ENCODE data around the gene NKX6-2.

DNA sequence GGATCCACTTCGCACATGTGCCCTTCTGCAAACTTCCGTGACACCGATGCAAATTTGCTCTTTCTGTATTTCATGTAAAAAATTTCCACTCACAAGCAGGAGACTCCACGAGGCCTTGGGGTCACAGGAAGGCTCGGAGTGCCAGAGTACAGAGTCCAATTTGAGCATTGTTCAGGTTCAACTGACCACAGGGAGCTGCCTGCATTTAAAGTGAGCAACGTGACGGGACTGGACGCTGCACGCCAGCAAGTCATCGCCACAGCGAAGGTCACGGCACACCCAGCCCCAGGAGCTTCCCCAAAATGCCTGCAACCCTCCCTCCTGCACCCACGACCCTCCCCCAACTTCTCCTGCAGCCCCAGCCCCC is 41.5 kb upstream of the NKX6-2 start:
- TF ChIP-seq, protein P1, sequence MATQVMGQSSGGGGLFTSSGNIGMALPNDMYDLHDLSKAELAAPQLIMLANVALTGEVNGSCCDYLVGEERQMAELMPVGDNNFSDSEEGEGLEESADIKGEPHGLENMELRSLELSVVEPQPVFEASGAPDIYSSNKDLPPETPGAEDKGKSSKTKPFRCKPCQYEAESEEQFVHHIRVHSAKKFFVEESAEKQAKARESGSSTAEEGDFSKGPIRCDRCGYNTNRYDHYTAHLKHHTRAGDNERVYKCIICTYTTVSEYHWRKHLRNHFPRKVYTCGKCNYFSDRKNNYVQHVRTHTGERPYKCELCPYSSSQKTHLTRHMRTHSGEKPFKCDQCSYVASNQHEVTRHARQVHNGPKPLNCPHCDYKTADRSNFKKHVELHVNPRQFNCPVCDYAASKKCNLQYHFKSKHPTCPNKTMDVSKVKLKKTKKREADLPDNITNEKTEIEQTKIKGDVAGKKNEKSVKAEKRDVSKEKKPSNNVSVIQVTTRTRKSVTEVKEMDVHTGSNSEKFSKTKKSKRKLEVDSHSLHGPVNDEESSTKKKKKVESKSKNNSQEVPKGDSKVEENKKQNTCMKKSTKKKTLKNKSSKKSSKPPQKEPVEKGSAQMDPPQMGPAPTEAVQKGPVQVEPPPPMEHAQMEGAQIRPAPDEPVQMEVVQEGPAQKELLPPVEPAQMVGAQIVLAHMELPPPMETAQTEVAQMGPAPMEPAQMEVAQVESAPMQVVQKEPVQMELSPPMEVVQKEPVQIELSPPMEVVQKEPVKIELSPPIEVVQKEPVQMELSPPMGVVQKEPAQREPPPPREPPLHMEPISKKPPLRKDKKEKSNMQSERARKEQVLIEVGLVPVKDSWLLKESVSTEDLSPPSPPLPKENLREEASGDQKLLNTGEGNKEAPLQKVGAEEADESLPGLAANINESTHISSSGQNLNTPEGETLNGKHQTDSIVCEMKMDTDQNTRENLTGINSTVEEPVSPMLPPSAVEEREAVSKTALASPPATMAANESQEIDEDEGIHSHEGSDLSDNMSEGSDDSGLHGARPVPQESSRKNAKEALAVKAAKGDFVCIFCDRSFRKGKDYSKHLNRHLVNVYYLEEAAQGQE (IDR thresholded peaks at IDR 0.05; ENCODE audit: low read depth): no peak
- TF ChIP-seq, protein P2, sequence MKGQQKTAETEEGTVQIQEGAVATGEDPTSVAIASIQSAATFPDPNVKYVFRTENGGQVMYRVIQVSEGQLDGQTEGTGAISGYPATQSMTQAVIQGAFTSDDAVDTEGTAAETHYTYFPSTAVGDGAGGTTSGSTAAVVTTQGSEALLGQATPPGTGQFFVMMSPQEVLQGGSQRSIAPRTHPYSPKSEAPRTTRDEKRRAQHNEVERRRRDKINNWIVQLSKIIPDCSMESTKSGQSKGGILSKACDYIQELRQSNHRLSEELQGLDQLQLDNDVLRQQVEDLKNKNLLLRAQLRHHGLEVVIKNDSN (IDR thresholded peaks at IDR 0.05): no peak
- TF ChIP-seq TAF1 (IDR thresholded peaks at IDR 0.05; ENCODE audit: low read depth) (no peak), EP300 (IDR thresholded peaks at IDR 0.05; ENCODE audit: borderline replicate concordance) (no peak)

Data from Ishikawa (cell line).